Measurements from ENCODE around the gene MROH9. TPM values are rescaled to one million over a fixed set of nuclear protein-coding genes. Genes with fewer than 3 reads are reported as not detected.

Gene MROH9
- total and polyA plus RNA-seq, 2 of the 13 experiments (the other 11 are each of a cell fraction or from before 2014, with no cell fraction given), result not detected

- Histone ChIP-seq H2AFZ (ENCODE audit: low read length) (no peak overlapping the region), H3K4me2 (ENCODE audit: low read depth, low read length) (no peak overlapping the region), H3K4me3 (replicated peaks in 1 of 3; ENCODE audit: insufficient read depth in 1 of 3, low read depth in 2 of 3, low read length in 3 of 3) (no peak overlapping the region), H3K9me3 (ENCODE audit: low read length) (no peaks in the 10 kb centered on the region), H3K79me2 (ENCODE audit: insufficient read depth, low read length) (no peaks in the 10 kb centered on the region), H3K27ac (ENCODE audit: extremely low read length, insufficient read depth, low read length) (no peak overlapping the region), H3K9ac (ENCODE audit: insufficient read depth, low read depth, low read length) (no peak overlapping the region), H3K36me3 (replicated peaks in 1 of 2; ENCODE audit: control insufficient read depth in 1 of 2, insufficient read depth in 2 of 2, low read length in 2 of 2) (no peaks in the 10 kb centered on the region), H4K20me1 (ENCODE audit: insufficient read depth, low read length) (no peaks in the 10 kb centered on the region), H3K27me3 (ENCODE audit: control insufficient read depth in 1 of 2, insufficient read depth in 2 of 2, low read length in 2 of 2) (no peaks in the 10 kb centered on the region), H3K4me1 (ENCODE audit: insufficient read depth, low read length) (no peaks in the 10 kb centered on the region)
- WGBS (ENCODE audit: low lambda C conversion rate), result 2% methylated on average over 3 of the region's 3 CpGs
- FAIRE-seq (no peak), DNase-seq (ENCODE audit: low spot score) (no peak), ATAC-seq (no peak)
- intact Hi-C loops (cut with micrococcal nuclease; ENCODE audit: unreplicated experiment) (loop anchor here (10.0 kb wide), 1 partner anchor 350 kb away; the partner anchor contains the start of gene FMO4), in situ Hi-C loops (cut with HindIII; ENCODE audit: extremely low pct_ligation_motif_present, low pct_unique_long_range_greater_than_20kb) (no loop called here)
- TF ChIP-seq TAF15 (IDR thresholded peaks at IDR 0.05; ENCODE audit: low read depth, low read length, poor library complexity, severe bottlenecking) (no peak), DZIP1 (CRISPR knock-in tag; IDR thresholded peaks at IDR 0.05) (no peak), ZBTB38 (CRISPR knock-in tag; IDR thresholded peaks at IDR 0.05) (no peak), TFDP1 (CRISPR knock-in tag; IDR thresholded peaks at IDR 0.05; ENCODE audit: borderline replicate concordance) (no peak), PAWR (CRISPR knock-in tag; IDR thresholded peaks at IDR 0.05; ENCODE audit: borderline replicate concordance) (no peak), FOSL1 (CRISPR knock-in tag; IDR thresholded peaks at IDR 0.05; ENCODE audit: borderline replicate concordance) (no peak), ZNF616 (CRISPR knock-in tag; IDR thresholded peaks at IDR 0.05; ENCODE audit: low read depth) (no peak), FOXP1 (IDR thresholded peaks at IDR 0.05) (no peak), FOXP1 (CRISPR knock-in tag; IDR thresholded peaks at IDR 0.05) (no peak), ZNF639 (CRISPR knock-in tag; conservative IDR thresholded peaks at IDR 0.05) (no peak), GABPA (IDR thresholded peaks at IDR 0.05; ENCODE audit: low read depth, low read length) (no peak), GABPA (CRISPR knock-in tag; IDR thresholded peaks at IDR 0.05; ENCODE audit: low read depth) (no peak)
- ChIA-PET POLR2A (no interaction called here), CTCF (ENCODE audit: low intra/inter-chr PET ratio, low total read pairs) (no interaction called here)
- BruUV-seq (replicated peaks), result no TSS peak
These were observed 29.2 kb downstream of the MROH9 start for GRCh38 chr1:170964506-170964905.
